ENCODE results near the gene PRR12. TPM values are rescaled to one million over a fixed set of nuclear protein-coding genes. Genes with fewer than 3 reads are reported as not detected.

PRR12 gene, protein sequence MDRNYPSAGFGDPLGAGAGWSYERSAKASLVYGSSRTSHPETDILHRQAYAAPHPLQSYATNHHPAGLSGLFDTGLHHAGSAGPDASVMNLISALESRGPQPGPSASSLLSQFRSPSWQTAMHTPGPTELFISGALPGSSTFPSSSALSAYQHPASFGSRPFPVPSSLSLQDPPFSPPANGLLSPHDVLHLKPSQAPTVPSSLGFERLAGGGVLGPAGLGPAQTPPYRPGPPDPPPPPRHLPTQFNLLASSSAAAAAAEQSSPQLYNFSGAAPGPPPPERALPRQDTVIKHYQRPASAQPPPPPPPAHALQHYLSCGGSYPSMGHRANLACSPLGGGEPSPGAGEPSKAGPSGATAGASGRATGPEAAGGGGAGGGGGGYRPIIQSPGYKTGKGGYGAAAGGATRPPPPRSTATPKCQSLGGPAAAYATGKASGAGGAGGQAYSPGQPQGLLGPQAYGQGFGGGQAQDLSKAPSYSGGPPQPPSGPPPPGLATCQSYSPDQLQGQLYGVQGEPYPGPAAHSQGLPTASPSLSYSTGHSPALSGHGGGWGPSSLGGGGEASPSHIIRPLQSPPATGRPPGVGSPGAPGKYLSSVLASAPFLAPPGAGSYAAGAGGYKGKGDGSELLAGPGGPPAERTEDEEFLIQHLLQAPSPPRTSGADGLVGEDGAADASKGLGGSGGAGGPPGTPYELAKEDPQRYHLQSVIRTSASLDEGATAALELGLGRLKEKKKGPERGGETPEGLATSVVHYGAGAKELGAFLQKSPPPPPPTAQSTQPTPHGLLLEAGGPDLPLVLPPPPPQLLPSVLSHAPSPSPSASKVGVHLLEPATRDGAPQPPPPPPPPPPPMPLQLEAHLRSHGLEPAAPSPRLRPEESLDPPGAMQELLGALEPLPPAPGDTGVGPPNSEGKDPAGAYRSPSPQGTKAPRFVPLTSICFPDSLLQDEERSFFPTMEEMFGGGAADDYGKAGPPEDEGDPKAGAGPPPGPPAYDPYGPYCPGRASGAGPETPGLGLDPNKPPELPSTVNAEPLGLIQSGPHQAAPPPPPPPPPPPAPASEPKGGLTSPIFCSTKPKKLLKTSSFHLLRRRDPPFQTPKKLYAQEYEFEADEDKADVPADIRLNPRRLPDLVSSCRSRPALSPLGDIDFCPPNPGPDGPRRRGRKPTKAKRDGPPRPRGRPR (N-terminal part only)
- 15.5 TPM for total RNA-seq

DNA sequence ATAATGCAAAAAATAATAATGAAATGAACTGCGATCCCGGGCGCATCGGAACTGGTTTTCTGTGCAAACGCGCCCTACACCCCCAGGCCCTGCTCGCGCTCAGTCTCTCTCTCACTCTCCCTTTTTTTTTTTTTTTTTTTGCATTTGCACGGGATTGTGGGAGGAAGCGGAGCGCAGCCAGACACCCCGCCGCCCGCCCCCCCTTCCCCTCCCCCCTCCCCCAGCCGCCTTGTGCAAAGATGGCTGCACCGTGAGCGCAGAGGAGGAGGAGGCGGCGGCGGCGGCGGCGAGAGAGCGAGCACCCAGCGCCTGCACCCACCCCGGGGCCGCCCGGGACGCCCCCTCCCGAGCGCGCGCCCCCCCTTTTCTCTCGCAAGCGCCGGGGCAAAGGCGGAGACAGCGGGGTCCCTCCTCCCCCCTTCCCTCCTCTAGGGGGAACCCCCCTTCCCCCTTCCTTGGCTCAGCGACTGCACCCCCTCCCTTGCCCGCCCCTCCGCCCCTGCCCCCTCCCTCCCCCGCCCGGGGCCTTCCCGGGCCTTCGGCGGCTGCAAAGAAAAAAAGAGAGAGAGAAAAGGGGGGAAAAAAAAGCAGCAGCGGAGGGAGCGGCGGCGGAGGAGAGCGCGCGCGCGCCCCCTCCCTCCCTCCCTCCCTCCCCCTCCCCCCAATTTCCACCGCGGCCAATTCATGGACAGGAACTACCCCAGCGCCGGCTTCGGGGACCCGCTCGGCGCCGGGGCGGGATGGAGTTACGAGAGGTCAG is at the start of gene PRR12:
PRR12 (plus strand) TSS at position 212 of the 760 bp plus-strand sequence; CDS start at position 685, 473 bp downstream.
- peaks cover 24% of the 10 kb centered on the region for H3K4me1 ChIP-seq
- H3K9me3 ChIP-seq: no peaks in the 10 kb centered on the region
- no peaks in the 10 kb centered on the region for H3K27me3 ChIP-seq
- intact Hi-C loops (cut with DNase I): no loop called here
- H3K4me3 ChIP-seq: peak within 1 kb of the TSS; percentile 73 to 83
- peaks cover 0 to 15% of the 10 kb centered on the region in 2 donors for H3K36me3 ChIP-seq
- TF ChIP-seq, protein P1, sequence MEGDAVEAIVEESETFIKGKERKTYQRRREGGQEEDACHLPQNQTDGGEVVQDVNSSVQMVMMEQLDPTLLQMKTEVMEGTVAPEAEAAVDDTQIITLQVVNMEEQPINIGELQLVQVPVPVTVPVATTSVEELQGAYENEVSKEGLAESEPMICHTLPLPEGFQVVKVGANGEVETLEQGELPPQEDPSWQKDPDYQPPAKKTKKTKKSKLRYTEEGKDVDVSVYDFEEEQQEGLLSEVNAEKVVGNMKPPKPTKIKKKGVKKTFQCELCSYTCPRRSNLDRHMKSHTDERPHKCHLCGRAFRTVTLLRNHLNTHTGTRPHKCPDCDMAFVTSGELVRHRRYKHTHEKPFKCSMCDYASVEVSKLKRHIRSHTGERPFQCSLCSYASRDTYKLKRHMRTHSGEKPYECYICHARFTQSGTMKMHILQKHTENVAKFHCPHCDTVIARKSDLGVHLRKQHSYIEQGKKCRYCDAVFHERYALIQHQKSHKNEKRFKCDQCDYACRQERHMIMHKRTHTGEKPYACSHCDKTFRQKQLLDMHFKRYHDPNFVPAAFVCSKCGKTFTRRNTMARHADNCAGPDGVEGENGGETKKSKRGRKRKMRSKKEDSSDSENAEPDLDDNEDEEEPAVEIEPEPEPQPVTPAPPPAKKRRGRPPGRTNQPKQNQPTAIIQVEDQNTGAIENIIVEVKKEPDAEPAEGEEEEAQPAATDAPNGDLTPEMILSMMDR (IDR thresholded peaks at IDR 0.05): no peak
- no peak for TF ChIP-seq POLR2AphosphoS5 (IDR thresholded peaks at IDR 0.05; ENCODE audit: insufficient read depth in 1 of 2, low read depth in 1 of 2)
- TF ChIP-seq POLR2A (IDR thresholded peaks at IDR 0.05): peak in 1 of 2 donors; percentile 28
- DNase-seq (ENCODE audit: extremely low spot score in 2 of 2): no peak
- peak within 1 kb of the TSS; percentile 91 for H3K27ac ChIP-seq

DNA sequence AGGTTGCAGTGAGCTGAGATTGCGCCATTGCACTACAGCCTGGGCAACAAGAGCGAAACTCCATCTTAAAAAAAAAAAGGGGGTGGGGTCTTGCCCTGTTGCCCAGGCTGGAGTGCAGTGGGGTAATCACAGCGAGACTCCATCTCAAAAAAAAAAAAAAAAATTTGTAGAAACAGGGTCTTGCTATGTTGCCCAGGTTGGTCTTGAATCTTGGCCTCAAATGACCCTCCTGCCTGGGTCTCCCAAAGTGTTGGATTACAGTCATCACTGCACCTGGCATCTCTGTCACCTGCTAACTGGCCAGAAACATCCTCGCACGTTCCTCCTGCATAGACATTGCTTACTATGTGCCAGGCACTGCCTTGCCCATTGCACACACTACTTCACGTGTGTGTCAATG is 49.1 kb upstream of the PRR12 start:
- intact Hi-C loops (cut with DNase I): no loop called here
- Histone ChIP-seq H3K36me3 (peaks cover 0 to 12% of the 10 kb centered on the region in 2 donors), H3K4me3 (no peak overlapping the region)

DNA sequence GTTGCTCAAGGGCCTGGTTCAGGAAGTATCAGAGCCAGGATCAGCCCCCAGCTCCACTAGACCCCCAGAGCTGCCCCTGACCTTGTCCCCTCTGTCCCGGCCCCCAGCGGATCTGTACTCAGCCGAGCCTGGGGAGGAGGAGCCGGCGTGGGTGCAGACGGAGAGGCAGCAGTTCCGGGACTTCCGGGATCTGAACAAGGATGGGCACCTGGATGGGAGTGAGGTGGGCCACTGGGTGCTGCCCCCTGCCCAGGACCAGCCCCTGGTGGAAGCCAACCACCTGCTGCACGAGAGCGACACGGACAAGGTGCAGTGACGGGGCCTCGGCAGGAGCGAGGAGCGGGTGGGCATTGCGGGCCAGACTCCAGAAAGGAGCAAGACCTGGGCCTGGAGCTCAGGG is 48.5 kb upstream of the PRR12 start:
- peaks cover 12% of the 10 kb centered on the region for H3K4me1 ChIP-seq
- no peak overlapping the region for H3K4me3 ChIP-seq
- intact Hi-C loops (cut with DNase I): no loop called here

More for the DNA sequence above, 49.1 kb upstream of the PRR12 start:
- TF ChIP-seq, protein P1 (IDR thresholded peaks at IDR 0.05): no peak
- TF ChIP-seq POLR2A (IDR thresholded peaks at IDR 0.05) (no peak), POLR2AphosphoS5 (IDR thresholded peaks at IDR 0.05; ENCODE audit: insufficient read depth in 1 of 2, low read depth in 1 of 2) (no peak)
- DNase-seq (ENCODE audit: extremely low spot score in 2 of 2): no peak
- Histone ChIP-seq H3K9me3 (no peaks in the 10 kb centered on the region), H3K27ac (no peak overlapping the region), H3K27me3 (no peaks in the 10 kb centered on the region), H3K4me1 (peaks cover 8% of the 10 kb centered on the region)

DNA sequence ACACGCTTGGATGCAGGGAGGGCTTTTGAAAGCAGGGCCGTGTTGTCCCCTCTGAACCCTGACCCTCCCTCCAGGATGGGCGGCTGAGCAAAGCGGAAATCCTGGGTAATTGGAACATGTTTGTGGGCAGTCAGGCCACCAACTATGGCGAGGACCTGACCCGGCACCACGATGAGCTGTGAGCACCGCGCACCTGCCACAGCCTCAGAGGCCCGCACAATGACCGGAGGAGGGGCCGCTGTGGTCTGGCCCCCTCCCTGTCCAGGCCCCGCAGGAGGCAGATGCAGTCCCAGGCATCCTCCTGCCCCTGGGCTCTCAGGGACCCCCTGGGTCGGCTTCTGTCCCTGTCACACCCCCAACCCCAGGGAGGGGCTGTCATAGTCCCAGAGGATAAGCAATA is 48.0 kb upstream of the PRR12 start:
- H3K4me3 ChIP-seq: no peak overlapping the region
- TF ChIP-seq POLR2AphosphoS5 (IDR thresholded peaks at IDR 0.05; ENCODE audit: insufficient read depth in 1 of 2, low read depth in 1 of 2): no peak
- TF ChIP-seq POLR2A (IDR thresholded peaks at IDR 0.05): no peak
- TF ChIP-seq, protein P1 (IDR thresholded peaks at IDR 0.05): no peak
- intact Hi-C loops (cut with DNase I): no loop called here

More for the DNA sequence above, 48.5 kb upstream of the PRR12 start:
- Histone ChIP-seq H3K27me3 (no peaks in the 10 kb centered on the region), H3K36me3 (peaks cover 0 to 7% of the 10 kb centered on the region in 2 donors), H3K9me3 (no peaks in the 10 kb centered on the region), H3K27ac (no peak overlapping the region)
- TF ChIP-seq, protein P1 (IDR thresholded peaks at IDR 0.05): no peak
- TF ChIP-seq POLR2A (IDR thresholded peaks at IDR 0.05) (no peak), POLR2AphosphoS5 (IDR thresholded peaks at IDR 0.05; ENCODE audit: insufficient read depth in 1 of 2, low read depth in 1 of 2) (no peak)
- DNase-seq (ENCODE audit: extremely low spot score in 2 of 2): no peak

More for the DNA sequence above, 48.0 kb upstream of the PRR12 start:
- no peaks in the 10 kb centered on the region for H3K27me3 ChIP-seq
- no peak for DNase-seq (ENCODE audit: extremely low spot score in 2 of 2)
- H3K27ac ChIP-seq: no peak overlapping the region
- peaks cover 12% of the 10 kb centered on the region for H3K4me1 ChIP-seq
- H3K9me3 ChIP-seq: no peaks in the 10 kb centered on the region
- peaks cover 0 to 5% of the 10 kb centered on the region in 2 donors for H3K36me3 ChIP-seq

All from vagina (tissue), 2 donors.